Smooth muscle cell (in vitro differentiated cells): ENCODE results near the gene SP140. TPM values are rescaled to one million over a fixed set of nuclear protein-coding genes. Genes with fewer than 3 reads are reported as not detected.
"Not testable (repeated sequence)": the region's sequence is repeated elsewhere in the genome, so short reads cannot be mapped to it uniquely, and the experiment has no call there.

Experiments
- DNase-seq: peaks from one replicate; lab custom pipeline; 2025; ENCODE audit not compliant: unreplicated experiment; lab: John Stamatoyannopoulos, UW
- H2AFZ ChIP-seq: fragments of 200-600 bp; sonication (generic); 2 replicates; pipeline ENCODE4 v1.6.0; 2016; ENCODE audit warnings: antibody characterized with exemption, low read depth, mild to moderate bottlenecking
- H3F3A ChIP-seq: fragments of 200-600 bp; sonication (generic); 2 replicates; pipeline ENCODE4 v1.6.0; 2017; ENCODE audit warnings: antibody characterized with exemption, low read depth
- H3K27ac ChIP-seq: fragments of 200-600 bp; sonication (generic); 2 replicates; pipeline ENCODE4 v1.5.1; 2016; ENCODE audit warnings: low read depth, mild to moderate bottlenecking
- H3K27me3 ChIP-seq: fragments of 200-600 bp; sonication (generic); 2 replicates; pipeline ENCODE4 v1.6.1; 2016; ENCODE audit warnings: low read depth, mild to moderate bottlenecking
- H3K36me3 ChIP-seq: fragments of 200-600 bp; sonication (generic); 2 replicates; pipeline ENCODE4 v1.5.1; 2016; ENCODE audit warnings: low read depth
- H3K4me1 ChIP-seq: fragments of 200-600 bp; sonication (generic); 2 replicates; pipeline ENCODE4 v1.5.1; 2016; ENCODE audit warnings: low read depth
- H3K4me2 ChIP-seq: fragments of 200-600 bp; sonication (generic); 2 replicates; pipeline ENCODE4 v1.6.0; 2016; ENCODE audit warnings: mild to moderate bottlenecking
- H3K4me3 ChIP-seq: fragments of 200-600 bp; sonication (generic); 2 replicates; pipeline ENCODE4 v1.5.1; 2016; ENCODE audit warnings: mild to moderate bottlenecking
- H3K79me2 ChIP-seq: fragments of 200-600 bp; sonication (generic); 2 replicates; pipeline ENCODE4 v1.6.0; 2016; ENCODE audit warnings: low read depth, mild to moderate bottlenecking
- H3K9ac ChIP-seq: fragments of 200-600 bp; sonication (generic); 2 replicates; pipeline ENCODE4 v1.6.0; 2016; ENCODE audit warnings: low read depth
- H3K9me3 ChIP-seq: fragments of 200-600 bp; sonication (generic); replicated peaks from 2 replicates; pipeline ENCODE4 v1.5.1; 2016; ENCODE audit warnings: low read depth
- H4K20me1 ChIP-seq: fragments of 200-600 bp; sonication (generic); 2 replicates; pipeline ENCODE4 v1.6.0; 2016; ENCODE audit warnings: low read depth
- CTCF ChIP-seq: fragments of 200-600 bp; sonication (generic); IDR thresholded peaks from 2 replicates; pipeline ENCODE4 v1.5.1; 2017; ENCODE audit warnings: borderline replicate concordance, mild to moderate bottlenecking, antibody characterized with exemption; ENCODE audit not compliant: insufficient read depth, poor library complexity, severe bottlenecking
- WGBS: methylation state at CpG from one replicate; pipeline ENCODE4 v1.1.7; 2016; ENCODE audit warnings: low lambda C conversion rate; 5-methylcytosine and 5-hydroxymethylcytosine counted together
- polyA plus RNA-seq: library from polyadenylated mRNA; unstranded; fragments of >200 nt; fragmentation: Nextera tagmentation; extraction: Ambion mirVana; gene quantifications from 2 replicates; pipeline ENCODE4 v1.2.1, GENCODE V29; 2016
- total RNA-seq: library from RNA; depleted of rRNA; stranded (reverse); fragments of >200 nt; gene quantifications from 2 replicates; pipeline ENCODE4 v1.2.3, GENCODE V29; 2014

SP140 gene
- total and polyA plus RNA-seq, 2 experiments from 2014 or later, result 0.04 TPM; not detected in 1

- 95% methylated on average over 4 of the region's 4 CpGs for WGBS
- Histone ChIP-seq H3F3A (no peaks in the 10 kb centered on the region), H3K36me3 (no peaks in the 10 kb centered on the region), H3K4me2 (no peak overlapping the region), H3K4me1 (peaks cover 11% of the 10 kb centered on the region), H4K20me1 (no peaks in the 10 kb centered on the region), H3K27me3 (no peaks in the 10 kb centered on the region), H3K9me3 (no peaks in the 10 kb centered on the region), H3K4me3 (no peak overlapping the region), H3K79me2 (no peaks in the 10 kb centered on the region), H2AFZ (no peak overlapping the region), H3K9ac (no peak overlapping the region), H3K27ac (no peak overlapping the region)
- no peak for TF ChIP-seq CTCF
- DNase-seq, result no peak
Observed at GRCh38 chr2:230221493-230221892, 4.0 kb upstream of the SP140 start.

DNA sequence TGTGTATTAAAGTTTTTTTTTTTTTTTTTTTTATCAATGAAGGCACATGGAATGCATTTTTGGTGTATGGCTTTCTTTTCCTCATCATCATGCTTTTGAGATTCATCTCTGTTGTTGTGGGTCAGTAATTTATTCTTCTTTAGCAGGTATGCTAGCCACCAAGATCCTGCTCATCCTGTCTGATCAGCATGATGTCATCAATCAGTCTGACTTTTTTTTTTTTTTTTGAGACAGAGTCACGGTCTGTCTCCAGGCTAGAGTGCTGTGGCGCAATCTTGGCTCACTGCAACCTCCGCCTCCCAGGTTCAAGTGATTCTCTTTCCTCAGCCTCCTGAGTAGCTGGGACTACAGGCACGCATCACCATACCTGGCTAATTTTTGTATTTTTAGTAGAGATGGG lies 2.7 kb upstream of the SP140 start:
- H3K4me2 ChIP-seq, H3F3A ChIP-seq, H3K9me3 ChIP-seq, H2AFZ ChIP-seq, H3K36me3 ChIP-seq, H4K20me1 ChIP-seq, H3K27me3 ChIP-seq, H3K9ac ChIP-seq, DNase-seq, H3K4me3 ChIP-seq, H3K79me2 ChIP-seq, H3K27ac ChIP-seq: not testable (repeated sequence)
- WGBS, result 75% methylated on average over 4 of the region's 4 CpGs
- H3K4me1 ChIP-seq, result peaks cover 11% of the 10 kb centered on the region

GRCh38 chr2:230224458-230224857 lies 1.1 kb upstream of the SP140 start:
- Histone ChIP-seq H3K4me3 (no peak overlapping the region), H4K20me1 (no peaks in the 10 kb centered on the region), H3K4me2 (no peak overlapping the region), H3K79me2 (no peaks in the 10 kb centered on the region), H3K4me1 (peaks cover 7% of the 10 kb centered on the region), H3K27ac (no peak overlapping the region), H3K27me3 (no peaks in the 10 kb centered on the region), H3K36me3 (no peaks in the 10 kb centered on the region), H2AFZ (no peak overlapping the region), H3F3A (no peaks in the 10 kb centered on the region), H3K9ac (no peak overlapping the region), H3K9me3 (no peaks in the 10 kb centered on the region)
- no peak for DNase-seq
- no peak for TF ChIP-seq CTCF

DNA sequence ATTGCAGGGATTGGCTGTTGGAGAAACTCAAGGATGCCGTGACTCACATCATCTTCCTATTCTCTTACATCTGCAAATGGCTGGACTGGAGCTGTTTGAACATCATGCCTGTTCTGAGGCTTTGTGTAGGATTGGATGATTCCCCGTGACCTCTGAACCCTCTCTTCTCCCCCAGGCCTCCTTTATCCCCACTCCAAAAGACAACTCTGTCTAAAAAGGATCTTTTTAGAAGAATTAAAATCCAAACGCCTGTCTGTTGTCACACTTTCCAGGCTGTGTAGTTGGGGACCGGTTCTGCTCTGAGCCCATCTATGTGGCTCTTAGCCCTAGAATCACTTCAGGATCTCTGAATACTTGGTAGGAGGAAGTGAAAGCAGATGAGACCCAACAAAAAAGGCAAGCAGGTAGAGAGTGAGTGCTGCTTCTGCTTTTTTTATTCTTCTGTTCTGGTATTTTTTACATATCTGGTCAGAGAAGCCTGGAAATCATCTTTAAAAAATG lies 565 bp downstream of the SP140 start:
- Histone ChIP-seq H3K9me3 (no peaks in the 10 kb centered on the region), H3K4me3 (no peak overlapping the region), H3K4me1 (no peaks in the 10 kb centered on the region), H3K79me2 (no peaks in the 10 kb centered on the region), H3K27me3 (no peaks in the 10 kb centered on the region), H3K9ac (no peak overlapping the region), H3K27ac (no peak overlapping the region), H3F3A (no peaks in the 10 kb centered on the region), H2AFZ (no peak overlapping the region), H3K36me3 (no peaks in the 10 kb centered on the region), H4K20me1 (no peaks in the 10 kb centered on the region), H3K4me2 (no peak overlapping the region)
- DNase-seq, result no peak
- WGBS, result 95% methylated on average over 4 of the region's 4 CpGs
- no peak for TF ChIP-seq CTCF
